Measurements from ENCODE around the gene CPOX. TPM values are rescaled to one million over a fixed set of nuclear protein-coding genes. Genes with fewer than 3 reads are reported as not detected.

CPOX gene
- total and polyA plus RNA-seq, 10 of the 15 experiments (the other 5 are each of a cell fraction or from before 2014, with no cell fraction given) = 40.7 to 72.6 (median 64.5) TPM

- TF ChIP-seq RELB (IDR thresholded peaks at IDR 0.05; ENCODE audit: low read depth) (peak; percentile 59), LARP7 (IDR thresholded peaks at IDR 0.05) (no peak), MEF2A (IDR thresholded peaks at IDR 0.05; ENCODE audit: insufficient read depth, low read depth, low read length) (peak; percentile 89), ZBTB40 (IDR thresholded peaks at IDR 0.05; ENCODE audit: borderline replicate concordance) (no peak), CHD1 (IDR thresholded peaks at IDR 0.05; ENCODE audit: low read depth, low read length) (peak; percentile 88; the same call in 1 of the 2 replicates), SMARCA5 (IDR thresholded peaks at IDR 0.05) (no peak), POLR2AphosphoS5 (IDR thresholded peaks at IDR 0.05; ENCODE audit: low read length) (peak; percentile 85), NBN (IDR thresholded peaks at IDR 0.05) (peak; percentile 7; the same call in 1 of the 2 replicates), CBX3 (IDR thresholded peaks at IDR 0.05; ENCODE audit: borderline replicate concordance, low read depth) (no peak), NFYA (IDR thresholded peaks at IDR 0.05; ENCODE audit: borderline replicate concordance, low read depth, low read length) (no peak), FOS (IDR thresholded peaks at IDR 0.05; ENCODE audit: borderline replicate concordance, extremely low read depth, insufficient read length) (no peak), POLR2AphosphoS2 (IDR thresholded peaks at IDR 0.05; ENCODE audit: low read depth, low read length) (no peak; the same call in 1 of the 2 replicates), RB1 (IDR thresholded peaks at IDR 0.05; ENCODE audit: borderline replicate concordance) (no peak), BMI1 (IDR thresholded peaks at IDR 0.05; ENCODE audit: borderline replicate concordance) (peak; percentile 83), JUND (IDR thresholded peaks at IDR 0.05; ENCODE audit: low read depth, low read length) (peak; percentile 92), KAT2A (conservative IDR thresholded peaks at IDR 0.05; ENCODE audit: control insufficient read depth, low read depth, low read length) (no peak), SIX5 (IDR thresholded peaks at IDR 0.05; ENCODE audit: low read depth, low read length, severe bottlenecking) (no peak), CTCF (IDR thresholded peaks at IDR 0.05 in 2 of 3, conservative IDR thresholded peaks at IDR 0.05 in 1 of 3; ENCODE audit: control insufficient read depth in 2 of 3, extremely low read depth in 1 of 3, insufficient read depth in 1 of 3, low read depth in 3 of 3, low read length in 3 of 3) (no peak), CBX5 (IDR thresholded peaks at IDR 0.05; ENCODE audit: low read depth) (peak; percentile 90; the same call in 1 of the 2 replicates), SMAD5 (IDR thresholded peaks at IDR 0.05; ENCODE audit: low read depth) (peak; percentile 67)
- TF ChIP-seq, protein P1, sequence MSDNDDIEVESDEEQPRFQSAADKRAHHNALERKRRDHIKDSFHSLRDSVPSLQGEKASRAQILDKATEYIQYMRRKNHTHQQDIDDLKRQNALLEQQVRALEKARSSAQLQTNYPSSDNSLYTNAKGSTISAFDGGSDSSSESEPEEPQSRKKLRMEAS (IDR thresholded peaks at IDR 0.05; ENCODE audit: low read depth, low read length) = peak; percentile 45; the same call in 1 of the 2 replicates
Measured at GRCh38 chr3:98556164-98557130, 37.0 kb downstream of the CPOX start (continued).

Data from GM12878 (cell line).